T-cell (primary cell): ENCODE measurements around the gene AIG1. TPM values are rescaled to one million over a fixed set of nuclear protein-coding genes. Genes with fewer than 3 reads are reported as not detected.

ENCODE experiments used
- ATAC-seq, 4 experiments: fragments of 200-7000 bp in 3 of 4; fragments of 150-1000 bp in 1 of 4; cut with Tn5 transposase; replicated peaks in 1 of 4; 1 replicate in 3 of 4; 2 replicates in 1 of 4; pipeline ENCODE4 v1.10.0; 2021; ENCODE audit warnings: moderate library complexity in 3 of 4, mild to moderate bottlenecking in 2 of 4, moderate number of reproducible peaks in 1 of 4
- CTCF ChIA-PET, 2 donors: fragments of 300-600 bp; sonication (Branson Sonifier 250); formaldehyde crosslinking; loops; one replicate each; lab custom pipeline; 2022; ENCODE audit warnings: antibody characterized with exemption in 2 of 2; lab: Charles Lee
- POLR2A ChIA-PET, 2 donors: fragments of 300-600 bp; sonication (Branson Sonifier 250); formaldehyde crosslinking; loops; one replicate each; lab custom pipeline; 2022; ENCODE audit warnings: antibody characterized with exemption in 2 of 2; lab: Charles Lee
- DNase-seq, 35 experiments: peaks; one replicate each; pipeline versions ENCODE4 v3.0.0 to v3.0.0-alpha.2; 2013 to 2023
- H3K27ac ChIP-seq: one replicate; pipeline ENCODE4 v1.5.1; 2013; ENCODE audit warnings: low read length
- H3K27me3 ChIP-seq, 2 experiments: replicated peaks in 1 of 2; 1 replicate in 1 of 2; 2 replicates in 1 of 2; pipeline versions ENCODE4 v1.6.1 to v1.7.0; 2013; ENCODE audit warnings: low read length in 1 of 2, mixed read lengths in 1 of 2; ENCODE audit not compliant: control insufficient read depth in 2 of 2, insufficient read depth in 2 of 2; ENCODE audit errors: extremely low read depth in 1 of 2
- H3K36me3 ChIP-seq, 2 donors: 1 replicate in 1 of 2; 2 replicates in 1 of 2; pipeline versions ENCODE4 v1.6.1 to v1.7.0; 2013; ENCODE audit warnings: low read length in 1 of 2; ENCODE audit not compliant: control insufficient read depth in 2 of 2, insufficient read depth in 1 of 2; ENCODE audit errors: extremely low read depth in 1 of 2
- H3K4me1 ChIP-seq, 2 experiments: 1 replicate in 1 of 2; 2 replicates in 1 of 2; pipeline versions ENCODE4 v1.6.1 to v1.7.0; 2013; ENCODE audit warnings: low read length in 2 of 2, mixed read lengths in 1 of 2; ENCODE audit not compliant: insufficient read depth in 2 of 2, control insufficient read depth in 1 of 2; ENCODE audit errors: extremely low read depth in 1 of 2
- H3K4me3 ChIP-seq, 2 donors: 1 replicate in 1 of 2; 2 replicates in 1 of 2; pipeline versions ENCODE4 v1.5.1 to v1.7.0; 2013; ENCODE audit warnings: mild to moderate bottlenecking in 2 of 2, low read length in 1 of 2, moderate library complexity in 1 of 2; ENCODE audit not compliant: control insufficient read depth in 1 of 2; ENCODE audit errors: extremely low read depth in 1 of 2
- H3K9me3 ChIP-seq: 2 replicates; pipeline ENCODE4 v1.7.0; 2013
- H3K27ac Mint-ChIP-seq, 2 donors: one replicate each; pipeline ENCODE4 v1.8.0; 2020 to 2021; ENCODE audit warnings: mild to moderate bottlenecking in 2 of 2, mixed read lengths in 2 of 2
- H3K27me3 Mint-ChIP-seq, 2 donors: one replicate each; pipeline ENCODE4 v1.8.0; 2021 to 2022; ENCODE audit warnings: mixed read lengths in 2 of 2
- H3K36me3 Mint-ChIP-seq: one replicate; pipeline ENCODE4 v1.8.0; 2021; ENCODE audit warnings: mixed read lengths
- H3K4me1 Mint-ChIP-seq, 3 donors: one replicate each; pipeline ENCODE4 v1.8.0; 2020 to 2022; ENCODE audit warnings: mixed read lengths in 3 of 3, mild to moderate bottlenecking in 1 of 3
- H3K4me3 Mint-ChIP-seq, 3 donors: one replicate each; pipeline ENCODE4 v1.8.0; 2020 to 2022; ENCODE audit warnings: mild to moderate bottlenecking in 3 of 3, mixed read lengths in 3 of 3, moderate library complexity in 3 of 3
- H3K9me3 Mint-ChIP-seq, 3 donors: one replicate each; pipeline ENCODE4 v1.8.0; 2020 to 2022; ENCODE audit warnings: mixed read lengths in 3 of 3
- WGBS: methylation state at CpG from one replicate; pipeline ENCODE4 v1.1.5; 2013; ENCODE audit warnings: missing lambda C conversion rate; ENCODE audit not compliant: insufficient coverage; 5-methylcytosine and 5-hydroxymethylcytosine counted together
- total RNA-seq, 35 experiments: library from RNA in 6 of 35; stranded (reverse) in 6 of 35; fragments of 120-200 nt in 1 of 35; gene quantifications; one replicate each; pipeline versions ENCODE4 v1.2.1 to v1.2.4 and lab custom pipeline; 2013 to 2026

Gene AIG1
- total RNA-seq, 5 donors from 2014 or later (not counting 1 experiment from before 2014, with no cell fraction given), result 6.0 to 13.4 (median 7.6) TPM

DNA sequence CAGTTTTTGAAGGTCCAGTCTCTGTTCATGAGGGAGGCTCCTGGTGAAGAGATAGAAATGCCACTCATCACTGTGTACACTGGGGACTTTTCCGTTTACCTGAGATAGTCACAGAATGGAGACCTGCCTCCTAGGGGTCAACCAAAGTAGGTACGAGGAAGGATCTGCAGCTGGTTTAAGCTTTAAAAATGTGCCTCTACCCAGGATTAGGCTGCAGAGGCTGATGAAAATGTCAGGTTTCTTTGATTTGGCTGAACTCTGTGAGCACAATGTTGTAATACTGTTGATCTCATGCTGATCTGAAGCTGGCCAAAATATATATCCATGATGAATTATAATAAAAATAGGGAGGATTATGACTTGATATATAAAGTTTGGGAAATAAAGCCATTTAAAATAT lies 207.1 kb downstream of the AIG1 start:
- H3K9me3 Mint-ChIP-seq, result no peaks in the 10 kb centered on the region
- POLR2A ChIA-PET, result no interaction called here
- H3K4me3 Mint-ChIP-seq, result no peak overlapping the region
- no peak for ATAC-seq
- no peaks in the 10 kb centered on the region for H3K4me1 ChIP-seq
- no peaks in the 10 kb centered on the region for H3K27me3 ChIP-seq
- no peak overlapping the region for H3K27ac Mint-ChIP-seq
- no peaks in the 10 kb centered on the region for H3K36me3 ChIP-seq
- H3K4me1 Mint-ChIP-seq, result no peaks in the 10 kb centered on the region
- H3K27ac ChIP-seq, result no peak overlapping the region
- DNase-seq, result no peak
- H3K27me3 Mint-ChIP-seq, result no peaks in the 10 kb centered on the region
- WGBS, result 100% methylated on average over 2 of the region's 2 CpGs
- no peak overlapping the region for H3K4me3 ChIP-seq
- H3K9me3 ChIP-seq, result no peaks in the 10 kb centered on the region
- CTCF ChIA-PET, result interaction anchor here in 1 of 2 donors (0.6 kb wide), 1 partner anchor 1756 kb away, joined by 3 read pairs; no protein-coding TSS in a partner anchor
- H3K36me3 Mint-ChIP-seq, result peaks cover 14% of the 10 kb centered on the region

DNA sequence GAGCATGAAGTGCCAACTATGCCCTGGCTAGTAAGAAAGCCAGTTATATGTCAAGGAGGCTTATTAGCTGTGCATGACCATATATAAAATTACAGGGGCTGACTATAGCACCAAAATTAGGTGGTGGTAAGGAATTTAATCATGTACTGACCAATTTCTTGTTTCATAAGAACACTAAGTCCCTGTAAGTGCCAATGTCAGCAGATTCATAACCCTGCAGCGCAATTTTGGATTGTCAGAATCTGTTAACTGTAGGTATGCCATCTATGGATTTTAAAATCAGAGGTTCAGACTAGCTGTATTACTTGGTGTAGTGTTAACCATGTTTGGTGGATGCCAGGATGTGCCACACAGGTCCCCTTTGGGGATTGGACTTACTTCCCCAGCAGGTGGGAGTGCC lies 207.8 kb downstream of the AIG1 start:
- no peaks in the 10 kb centered on the region for H3K9me3 ChIP-seq
- ATAC-seq (no peak), DNase-seq (no peak)
- Mint-ChIP-seq H3K36me3 (peaks cover 17% of the 10 kb centered on the region), H3K9me3 (peaks cover 0 to 3% (median 0%) of the 10 kb centered on the region in 3 donors), H3K4me3 (no peak overlapping the region), H3K4me1 (no peaks in the 10 kb centered on the region), H3K27me3 (no peaks in the 10 kb centered on the region), H3K27ac (no peak overlapping the region)
- WGBS, result 100% methylated on average over 1 of the region's 1 CpG
- H3K36me3 ChIP-seq, result no peaks in the 10 kb centered on the region
- ChIA-PET CTCF (no interaction called here), POLR2A (no interaction called here)
- H3K27me3 ChIP-seq, result no peaks in the 10 kb centered on the region
- no peaks in the 10 kb centered on the region for H3K4me1 ChIP-seq
- no peak overlapping the region for H3K4me3 ChIP-seq
- no peak overlapping the region for H3K27ac ChIP-seq

DNA sequence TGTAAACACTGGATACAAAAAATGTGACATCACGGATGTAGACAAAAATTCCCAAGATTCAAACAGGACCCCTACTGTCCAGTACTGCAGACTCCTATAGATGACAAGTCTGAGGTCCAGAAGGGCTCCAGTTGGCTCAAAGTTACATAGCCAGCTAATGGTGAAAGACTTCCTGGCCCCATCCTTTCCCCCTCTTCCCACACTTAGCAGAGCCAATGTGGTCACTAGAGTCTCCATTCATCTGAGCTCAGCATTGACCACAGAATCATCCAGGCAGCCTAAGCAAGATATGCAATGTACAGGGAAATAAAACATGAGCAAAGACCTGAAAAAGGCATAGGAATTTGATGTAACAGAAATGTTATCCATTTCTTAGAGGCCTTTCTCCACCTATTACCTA lies 209.3 kb downstream of the AIG1 start:
- H3K4me1 ChIP-seq, result no peaks in the 10 kb centered on the region
- H3K9me3 ChIP-seq, result no peaks in the 10 kb centered on the region
- Mint-ChIP-seq H3K36me3 (peaks cover 18% of the 10 kb centered on the region), H3K9me3 (peaks cover 0 to 4% (median 0%) of the 10 kb centered on the region in 3 donors), H3K27ac (no peak overlapping the region), H3K27me3 (no peaks in the 10 kb centered on the region), H3K4me1 (no peaks in the 10 kb centered on the region), H3K4me3 (no peak overlapping the region)
- WGBS, result no CpG with 5 or more reads among the region's 1 CpG
- ChIA-PET POLR2A (no interaction called here), CTCF (interaction anchor here in 1 of 2 donors (0.5 kb wide), 1 partner anchor 590 kb away, joined by 3 read pairs; no protein-coding TSS in a partner anchor)
- no peak overlapping the region for H3K27ac ChIP-seq
- H3K4me3 ChIP-seq, result no peak overlapping the region
- no peaks in the 10 kb centered on the region for H3K27me3 ChIP-seq
- ATAC-seq (no peak), DNase-seq (no peak)
- no peaks in the 10 kb centered on the region for H3K36me3 ChIP-seq

DNA sequence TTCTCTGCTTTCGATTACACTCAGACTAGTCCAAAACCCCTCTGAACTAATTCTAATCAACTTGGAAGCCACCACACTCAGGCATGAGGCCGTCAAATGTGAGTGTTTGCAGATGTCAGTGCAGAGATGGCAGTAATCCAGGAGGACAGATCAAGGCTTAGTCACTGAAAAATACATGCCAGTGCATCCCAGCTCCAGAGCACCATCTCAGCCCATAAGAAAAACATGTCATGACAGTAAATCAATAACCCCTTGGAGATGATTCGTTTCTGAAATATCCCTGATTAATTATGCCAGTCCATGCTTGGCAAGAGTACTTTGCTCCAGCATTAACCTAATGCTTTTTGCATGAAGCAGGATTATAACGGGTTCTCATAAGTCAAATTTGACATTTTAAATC lies 210.3 kb downstream of the AIG1 start:
- no peaks in the 10 kb centered on the region for H3K9me3 ChIP-seq
- H3K4me3 ChIP-seq, result no peak overlapping the region
- no CpG with 5 or more reads among the region's 4 CpGs for WGBS
- no peak overlapping the region for H3K4me3 Mint-ChIP-seq
- CTCF ChIA-PET, result no interaction called here
- no peak overlapping the region for H3K27ac ChIP-seq
- H3K9me3 Mint-ChIP-seq, result peaks cover 0 to 4% (median 0%) of the 10 kb centered on the region in 3 donors
- H3K27me3 ChIP-seq, result no peaks in the 10 kb centered on the region
- H3K27ac Mint-ChIP-seq, result no peak overlapping the region
- DNase-seq, result no peak
- no peaks in the 10 kb centered on the region for H3K27me3 Mint-ChIP-seq
- H3K36me3 Mint-ChIP-seq, result peaks cover 18% of the 10 kb centered on the region
- H3K4me1 ChIP-seq, result no peaks in the 10 kb centered on the region
- H3K4me1 Mint-ChIP-seq, result no peaks in the 10 kb centered on the region
- no peaks in the 10 kb centered on the region for H3K36me3 ChIP-seq
- ATAC-seq, result no peak
- POLR2A ChIA-PET, result interaction anchor here in 1 of 2 donors (0.6 kb wide), 1 partner anchor 911 kb away, joined by 9 read pairs; no protein-coding TSS in a partner anchor

DNA sequence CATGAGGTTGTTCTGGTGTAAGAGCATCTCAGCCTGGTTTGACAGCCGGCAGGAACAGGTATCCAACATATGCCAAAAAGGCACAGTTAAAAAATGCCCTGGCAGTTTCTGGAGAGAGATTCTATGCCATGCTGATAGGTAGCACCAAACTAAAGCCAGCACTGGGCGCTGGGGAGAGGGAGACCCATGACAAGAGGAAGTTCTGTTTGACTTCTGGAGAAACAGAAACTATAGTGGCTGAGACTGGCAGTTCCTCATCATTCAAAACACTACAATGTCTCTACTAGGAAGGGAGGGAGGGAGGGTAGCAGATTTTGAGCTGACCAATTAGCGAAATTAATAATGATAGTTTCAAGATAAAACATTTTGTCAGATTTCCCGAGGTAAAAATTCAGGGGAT lies 215.7 kb downstream of the AIG1 start:
- CTCF ChIA-PET, result no interaction called here
- Histone ChIP-seq H3K4me1 (no peaks in the 10 kb centered on the region), H3K27ac (no peak overlapping the region), H3K9me3 (no peaks in the 10 kb centered on the region), H3K36me3 (no peaks in the 10 kb centered on the region), H3K27me3 (no peaks in the 10 kb centered on the region), H3K4me3 (no peak overlapping the region)
- H3K27me3 Mint-ChIP-seq, result no peaks in the 10 kb centered on the region
- no peak overlapping the region for H3K27ac Mint-ChIP-seq
- DNase-seq (peak in 1 of 35 experiments; percentile 4), ATAC-seq (no peak)
- peaks cover 0 to 4% (median 0%) of the 10 kb centered on the region in 3 donors for H3K9me3 Mint-ChIP-seq
- WGBS, result 0% methylated on average over 1 of the region's 4 CpGs
- H3K4me1 Mint-ChIP-seq, result peaks cover 0 to 2% (median 0%) of the 10 kb centered on the region in 3 donors
- peaks cover 9% of the 10 kb centered on the region for H3K36me3 Mint-ChIP-seq
- POLR2A ChIA-PET, result no interaction called here
- H3K4me3 Mint-ChIP-seq, result no peak overlapping the region

DNA sequence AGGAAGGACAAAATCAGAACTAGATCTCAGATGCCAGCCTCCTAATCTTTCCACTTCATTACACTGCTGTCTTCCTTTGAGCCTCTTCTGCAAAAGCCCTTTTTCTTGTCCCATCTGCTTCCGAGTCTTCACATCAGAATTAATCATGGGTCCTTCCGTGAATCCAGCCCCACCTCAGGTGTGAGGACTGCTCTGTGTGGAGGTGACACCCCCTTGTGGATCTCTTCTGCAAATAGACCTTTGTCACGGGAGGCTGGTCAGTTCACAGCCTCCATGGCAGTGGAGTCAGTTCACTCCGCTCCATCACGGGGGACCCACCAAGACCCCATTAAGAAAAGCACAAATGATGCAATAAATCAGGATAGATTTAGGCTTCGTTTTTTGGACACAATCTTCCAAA lies 218.7 kb downstream of the AIG1 start:
- Histone ChIP-seq H3K4me1 (no peaks in the 10 kb centered on the region), H3K9me3 (no peaks in the 10 kb centered on the region), H3K27ac (no peak overlapping the region), H3K36me3 (no peaks in the 10 kb centered on the region), H3K4me3 (no peak overlapping the region), H3K27me3 (no peaks in the 10 kb centered on the region)
- no peak overlapping the region for H3K27ac Mint-ChIP-seq
- CTCF ChIA-PET, result interaction anchor here (0.5 to 1.3 kb wide), 3 partner anchors 15 to 805 kb away, joined by 3 to 6 read pairs (median 5); no protein-coding TSS in a partner anchor
- H3K4me3 Mint-ChIP-seq, result no peak overlapping the region
- peaks cover 2% of the 10 kb centered on the region for H3K36me3 Mint-ChIP-seq
- H3K9me3 Mint-ChIP-seq, result no peaks in the 10 kb centered on the region
- H3K27me3 Mint-ChIP-seq, result no peaks in the 10 kb centered on the region
- peak in 1 of 35 experiments; percentile 22 for DNase-seq
- no peak for ATAC-seq
- no CpG with 5 or more reads among the region's 6 CpGs for WGBS
- POLR2A ChIA-PET, result no interaction called here
- H3K4me1 Mint-ChIP-seq, result peaks cover 0 to 2% (median 0%) of the 10 kb centered on the region in 3 donors
